OCI-M2 (cell line): ENCODE measurements around the gene DAPK1.

ENCODE experiments used
- DNase-seq: peaks from one replicate; lab custom pipeline; 2025; ENCODE audit not compliant: unreplicated experiment; lab: John Stamatoyannopoulos, UW

Gene DAPK1

GRCh38 chr9:87662808-87663528, 165.3 kb downstream of the DAPK1 start:
- DNase-seq, result no peak

DNA sequence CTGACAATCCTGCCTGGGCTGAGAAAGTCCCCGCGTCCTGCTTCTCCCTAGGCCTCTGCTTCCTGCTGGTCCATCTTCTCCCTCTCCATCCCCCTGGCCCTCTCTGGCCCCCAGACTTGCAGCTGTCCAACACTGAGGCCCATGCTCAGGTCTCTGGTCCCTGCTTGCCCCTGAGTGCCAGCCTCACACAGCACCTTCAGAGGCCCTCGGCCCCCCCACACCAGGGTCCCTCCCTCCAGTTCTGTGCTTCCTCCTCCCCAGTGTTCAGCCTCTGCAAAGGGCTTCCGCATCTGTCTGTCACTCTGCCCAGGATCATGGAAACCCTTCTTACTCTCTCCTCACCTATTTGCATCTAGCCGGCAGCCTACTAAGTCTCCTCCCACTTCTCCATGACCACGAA, 165.9 kb downstream of the DAPK1 start:
- no peak for DNase-seq

DNA sequence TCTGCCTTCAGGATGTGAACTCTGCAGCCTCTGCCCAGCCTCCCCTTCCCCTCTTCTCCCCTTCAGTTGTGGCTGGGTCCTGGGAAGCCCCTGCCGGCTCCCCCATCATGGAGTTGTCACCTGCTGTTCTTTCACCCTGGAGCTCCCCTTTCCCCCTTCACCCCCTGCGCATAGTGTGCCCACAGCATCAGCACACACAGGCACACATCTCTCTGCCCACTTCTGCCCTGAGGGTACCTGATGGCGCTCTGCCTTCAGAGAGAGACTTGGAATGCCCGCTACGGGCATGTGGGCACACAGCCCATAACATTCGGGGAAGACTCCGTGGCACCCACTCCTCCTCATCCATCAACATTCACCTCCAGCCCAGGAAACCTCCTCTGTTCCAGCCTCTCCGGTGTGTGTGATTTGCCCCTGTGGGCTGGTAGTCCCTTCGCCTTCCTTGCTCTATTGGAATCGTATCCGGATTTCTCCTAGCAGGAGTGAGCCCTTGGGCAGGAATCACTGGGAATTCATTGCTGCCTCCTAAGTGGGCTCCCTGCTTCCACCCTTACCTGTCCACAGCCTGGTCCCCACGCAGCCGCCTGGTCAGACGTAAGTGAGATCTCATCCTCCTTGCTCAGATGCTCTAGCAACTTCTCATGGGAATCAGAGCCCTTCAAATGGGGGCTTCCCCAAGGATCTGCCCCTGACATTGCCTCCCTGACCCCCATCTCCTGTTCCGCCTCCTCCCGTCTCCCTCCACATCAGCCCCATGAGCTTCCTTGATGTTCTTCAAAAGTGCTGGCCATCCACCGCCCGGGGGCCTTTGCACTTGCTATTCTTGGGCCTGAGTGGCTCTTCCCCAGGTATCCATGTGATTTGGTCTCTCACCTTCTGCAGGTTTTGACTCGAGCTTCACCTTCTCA, 166.7 kb downstream of the DAPK1 start:
- DNase-seq, result no peak

- DNase-seq, result no peak
Measured at GRCh38 chr9:87665505-87665904, 167.8 kb downstream of the DAPK1 start.

GRCh38 chr9:87667164-87667738, 169.6 kb downstream of the DAPK1 start:
- DNase-seq, result no peak

DNA sequence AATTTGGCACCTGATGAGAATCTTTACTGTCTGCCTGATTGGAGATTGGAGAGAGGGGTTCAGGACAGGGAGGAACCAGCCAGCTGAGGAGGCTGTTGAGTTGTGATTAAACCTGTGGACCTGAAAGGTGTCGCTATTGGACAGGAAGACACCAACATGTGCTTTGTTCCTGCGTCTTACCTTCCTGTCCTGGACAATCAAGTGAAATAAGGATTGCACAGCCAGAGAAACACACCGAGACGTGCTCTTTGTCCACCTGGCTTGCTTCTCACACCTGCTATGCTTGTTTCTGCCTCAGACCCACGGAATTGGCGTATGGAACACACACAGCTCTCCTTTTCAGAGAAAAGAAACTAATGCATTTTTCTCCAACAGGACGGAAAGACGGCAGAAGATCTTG, 170.6 kb downstream of the DAPK1 start:
- DNase-seq, result no peak

DNA sequence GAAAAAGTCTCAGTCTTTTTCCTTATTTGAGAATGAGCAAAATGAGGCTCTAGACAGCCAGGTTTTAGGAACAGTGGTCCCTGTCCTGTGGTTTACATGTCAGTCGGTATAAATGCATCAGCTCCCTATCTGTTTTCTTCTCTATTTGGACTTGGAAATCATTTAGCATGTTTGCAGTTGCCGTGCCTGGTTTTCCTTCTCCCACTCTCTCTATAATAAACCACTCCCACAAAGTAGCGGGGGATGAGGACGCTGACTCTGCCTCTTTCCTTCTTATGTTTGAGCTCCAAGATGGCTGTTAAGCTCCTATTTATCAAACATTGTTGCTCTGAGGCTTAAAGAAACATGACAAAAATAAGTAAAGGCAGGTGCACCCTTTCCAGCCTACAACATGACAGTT, 171.1 kb downstream of the DAPK1 start:
- DNase-seq, result no peak

DNA sequence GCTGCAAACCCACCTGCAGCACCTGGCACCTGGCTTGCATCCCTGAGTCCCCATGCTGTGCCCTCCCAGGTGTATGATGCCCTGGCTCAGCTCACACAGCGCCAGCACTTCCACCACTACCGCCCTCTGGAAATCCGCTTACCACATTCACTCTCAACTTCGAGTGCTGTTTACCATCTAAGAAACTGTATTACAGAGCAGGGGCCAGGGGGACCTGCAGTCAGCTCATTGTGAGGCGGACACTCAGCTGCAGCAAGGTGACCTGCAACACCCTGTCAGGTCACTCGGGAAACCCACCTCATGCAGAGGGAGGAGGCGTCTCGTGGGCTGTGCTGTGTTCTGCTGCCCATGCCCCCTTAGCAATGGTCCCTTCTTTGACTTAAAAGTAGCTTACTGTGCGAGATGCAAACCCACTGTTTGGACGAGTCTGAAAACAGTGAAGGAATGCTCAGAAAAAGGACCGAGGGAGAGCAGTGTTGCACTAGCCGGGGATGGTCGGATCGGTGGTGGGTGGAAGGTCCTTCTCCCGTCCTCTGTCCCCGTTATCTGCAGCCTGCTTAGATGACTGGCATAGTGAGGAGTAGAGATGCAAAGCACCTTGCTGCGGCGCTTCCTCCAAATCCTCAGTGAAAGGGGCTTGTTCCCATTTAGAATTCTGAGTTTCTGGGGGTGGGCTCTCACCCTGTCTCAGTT, 173.1 kb downstream of the DAPK1 start:
- DNase-seq, result no peak

- no peak for DNase-seq
Measured at GRCh38 chr9:87671478-87671877, 173.8 kb downstream of the DAPK1 start.

DNA sequence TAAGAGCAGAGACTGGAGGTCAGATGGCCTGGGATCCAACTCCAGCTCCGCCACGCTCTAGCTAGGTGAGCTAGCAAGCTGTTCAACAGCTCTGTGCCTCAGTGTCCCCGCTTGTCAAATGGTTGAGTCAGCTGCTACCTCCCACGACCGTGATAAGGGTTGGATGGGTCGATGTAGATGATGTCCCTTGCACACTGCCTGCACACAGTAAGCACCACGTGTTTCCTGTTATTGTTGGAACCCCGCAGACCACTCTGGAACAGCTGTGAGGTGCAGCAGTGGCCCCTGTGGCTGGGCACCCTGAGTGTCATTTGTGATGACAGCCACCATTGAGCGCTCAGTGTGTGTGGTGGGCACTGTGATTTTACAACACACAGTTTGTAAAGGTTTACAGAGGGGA, 174.3 kb downstream of the DAPK1 start:
- DNase-seq, result no peak

- DNase-seq, result no peak
Measured at GRCh38 chr9:87672586-87672985, 174.9 kb downstream of the DAPK1 start.

DNA sequence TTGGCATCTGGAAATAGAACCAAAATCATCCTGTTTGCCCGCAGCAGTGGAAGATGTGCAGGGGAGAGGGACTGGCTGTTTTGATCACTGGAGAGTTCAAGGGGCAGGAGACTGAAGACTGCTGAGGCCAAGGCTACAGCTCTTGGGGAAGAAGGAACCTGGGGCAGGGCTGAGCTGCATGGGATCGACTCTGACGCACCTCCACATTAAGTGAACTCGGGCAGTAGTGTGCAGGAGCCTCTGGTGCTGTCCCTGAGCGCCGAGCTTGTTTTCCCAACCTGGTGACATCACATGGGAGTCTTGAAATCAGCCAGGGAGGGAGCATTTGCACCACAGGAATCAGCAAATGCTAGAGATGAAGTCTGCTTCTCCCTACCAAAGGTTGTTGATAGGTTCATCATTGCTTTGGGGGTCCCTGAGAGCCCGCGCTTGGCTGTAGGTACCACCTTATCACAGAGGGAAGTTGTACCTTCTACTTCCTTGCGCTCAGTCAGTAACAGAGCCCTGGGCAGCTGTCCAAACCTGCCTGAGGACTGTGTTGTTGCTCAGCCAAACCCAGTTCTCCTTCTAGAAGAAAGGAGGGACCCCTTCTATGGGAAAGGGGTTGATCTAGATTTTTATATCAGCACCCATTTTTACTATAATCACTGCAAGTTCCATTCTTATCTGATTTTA, 175.9 kb downstream of the DAPK1 start:
- no peak for DNase-seq

- peak; percentile 34 for DNase-seq
Measured at GRCh38 chr9:87674565-87675299, 177.1 kb downstream of the DAPK1 start.

- DNase-seq, result no peak
Measured at GRCh38 chr9:87675906-87676515, 178.3 kb downstream of the DAPK1 start.

- DNase-seq, result no peak
Measured at GRCh38 chr9:87676976-87677775, 179.5 kb downstream of the DAPK1 start.

- DNase-seq, result no peak
Measured at GRCh38 chr9:87677776-87678587, 180.3 kb downstream of the DAPK1 start.

DNA sequence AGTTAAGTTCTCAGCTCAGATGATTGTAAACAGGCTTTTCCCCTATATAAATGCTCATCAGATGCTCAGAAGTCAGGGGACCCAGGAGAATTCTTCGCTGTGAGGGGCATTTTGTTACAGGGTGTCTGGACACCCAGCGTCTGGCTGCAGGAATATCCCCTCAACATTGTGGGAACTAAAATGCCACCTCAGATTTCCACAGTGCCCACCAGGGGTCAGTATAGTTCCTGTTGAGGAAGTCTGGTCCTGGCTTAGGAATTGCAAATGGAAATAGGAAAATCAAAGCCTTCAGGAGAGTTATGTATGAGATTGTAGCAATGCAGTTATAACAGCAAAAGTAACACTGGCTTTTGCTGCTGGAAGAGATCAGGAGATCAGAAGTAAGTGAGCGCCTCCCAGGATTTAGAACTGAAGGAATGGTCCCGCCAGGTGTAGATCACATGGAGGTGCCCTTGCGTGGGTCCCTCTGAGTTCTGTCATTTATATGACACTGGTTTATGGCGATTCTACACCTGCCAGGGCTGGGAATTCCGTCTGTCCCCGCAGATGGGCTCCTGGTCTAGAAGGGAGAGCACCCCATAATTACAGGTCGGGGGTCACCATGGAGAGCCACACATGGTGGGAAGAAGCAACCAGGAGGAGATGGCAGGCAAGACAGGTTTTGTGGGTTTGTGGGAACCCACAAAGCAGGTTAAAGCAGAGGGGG, 181.1 kb downstream of the DAPK1 start:
- DNase-seq, result no peak
